NCI-H187 treated with DMSO at 0.1 percent for 48 hours (cell line): ENCODE results near the gene GJB2.

Experiments
- DNase-seq: peaks from one replicate; lab custom pipeline; 2025; lab: John Stamatoyannopoulos, UW

Gene GJB2

DNA sequence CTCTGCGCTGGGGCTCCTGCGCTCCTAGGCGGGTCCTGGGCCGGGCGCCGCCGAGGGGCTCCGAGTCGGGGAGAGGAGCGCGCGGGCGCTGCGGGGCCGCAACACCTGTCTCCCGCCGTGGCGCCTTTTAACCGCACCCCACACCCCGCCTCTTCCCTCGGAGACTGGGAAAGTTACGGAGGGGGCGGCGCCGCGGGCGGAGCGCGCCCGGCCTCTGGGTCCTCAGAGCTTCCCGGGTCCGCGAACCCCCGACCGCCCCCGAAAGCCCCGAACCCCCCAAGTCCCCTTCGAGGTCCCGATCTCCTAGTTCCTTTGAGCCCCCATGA lies at the start of gene GJB2:
GJB2 (minus strand) TSS at position 103 of the 326 bp plus-strand sequence. CDS start 3,357 bp downstream, outside the sequence.
- DNase-seq: no peak

DNA sequence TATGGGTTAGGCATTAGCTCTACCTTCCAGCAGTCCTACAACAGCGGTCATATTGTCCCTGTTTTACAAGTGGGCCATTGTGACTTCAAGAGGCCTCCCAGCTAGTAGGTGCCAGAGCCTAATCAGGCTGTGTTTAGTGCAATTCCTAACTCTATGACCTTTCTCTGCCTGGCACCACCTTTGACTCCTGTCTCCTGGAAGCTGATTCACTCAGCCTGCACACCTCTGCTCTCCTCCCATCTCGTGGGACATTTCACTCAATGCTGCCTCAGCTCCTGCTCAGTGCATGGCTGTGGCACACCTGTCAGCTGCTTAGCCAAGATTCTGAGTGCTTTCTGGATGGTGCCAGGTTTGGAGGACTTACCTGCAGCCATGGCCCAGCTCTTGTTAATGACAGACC lies 48.9 kb upstream of the GJB2 start:
- no peak for DNase-seq

DNA sequence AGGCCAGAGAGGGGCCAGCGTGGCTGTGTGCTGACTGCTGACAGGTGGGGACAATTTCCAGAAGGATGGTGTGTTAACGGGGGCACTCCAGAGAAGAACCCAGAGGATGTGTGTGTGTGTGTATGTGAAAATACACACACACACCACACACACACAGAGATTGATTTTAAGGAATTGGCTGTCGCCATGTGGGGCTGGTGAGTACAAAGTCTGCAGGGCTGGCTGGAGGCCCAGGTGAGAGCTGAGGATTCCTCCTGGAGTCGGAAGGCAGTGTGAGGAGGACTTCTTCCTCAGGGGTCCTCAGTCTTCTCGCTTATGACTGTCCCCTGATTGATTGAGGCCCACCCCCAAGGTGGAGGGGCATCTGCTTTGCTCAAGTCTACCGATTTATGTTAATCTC lies 47.0 kb upstream of the GJB2 start:
- DNase-seq: no peak

DNA sequence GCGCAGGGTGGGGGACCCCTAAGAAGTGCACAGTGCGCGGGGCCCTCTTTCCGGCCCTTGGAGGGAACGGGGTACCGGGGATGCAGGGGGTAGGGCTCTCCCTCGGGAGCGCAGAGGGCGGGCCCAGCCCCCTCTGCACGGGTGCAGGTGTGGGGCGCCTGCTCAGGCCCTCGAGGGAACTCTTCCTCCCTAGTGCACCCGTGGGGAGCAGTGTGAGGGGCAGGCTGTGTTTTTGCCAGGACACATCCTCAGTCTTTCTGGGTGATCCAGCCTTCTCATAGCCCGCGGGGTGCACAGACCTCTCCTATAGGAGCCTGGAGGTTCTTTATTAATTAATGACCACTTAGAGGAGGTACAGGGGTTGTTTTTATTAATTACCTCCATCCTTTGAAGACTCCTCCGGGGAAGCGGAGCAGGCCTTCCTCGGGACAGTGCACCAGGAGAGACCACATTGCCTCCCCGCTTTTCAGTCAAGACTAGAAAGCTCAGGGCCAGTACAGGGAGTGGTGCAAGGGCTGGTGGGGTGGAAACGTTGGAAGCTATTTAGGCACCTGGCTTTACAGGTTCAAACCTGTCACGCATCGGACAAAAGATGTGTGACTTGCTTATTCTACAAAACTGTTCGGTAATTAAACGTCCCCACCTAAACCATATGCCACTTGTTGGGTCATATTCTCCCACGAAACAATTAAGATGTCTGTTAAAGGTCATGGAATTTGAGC lies 40.0 kb upstream of the GJB2 start:
- DNase-seq: no peak

DNA sequence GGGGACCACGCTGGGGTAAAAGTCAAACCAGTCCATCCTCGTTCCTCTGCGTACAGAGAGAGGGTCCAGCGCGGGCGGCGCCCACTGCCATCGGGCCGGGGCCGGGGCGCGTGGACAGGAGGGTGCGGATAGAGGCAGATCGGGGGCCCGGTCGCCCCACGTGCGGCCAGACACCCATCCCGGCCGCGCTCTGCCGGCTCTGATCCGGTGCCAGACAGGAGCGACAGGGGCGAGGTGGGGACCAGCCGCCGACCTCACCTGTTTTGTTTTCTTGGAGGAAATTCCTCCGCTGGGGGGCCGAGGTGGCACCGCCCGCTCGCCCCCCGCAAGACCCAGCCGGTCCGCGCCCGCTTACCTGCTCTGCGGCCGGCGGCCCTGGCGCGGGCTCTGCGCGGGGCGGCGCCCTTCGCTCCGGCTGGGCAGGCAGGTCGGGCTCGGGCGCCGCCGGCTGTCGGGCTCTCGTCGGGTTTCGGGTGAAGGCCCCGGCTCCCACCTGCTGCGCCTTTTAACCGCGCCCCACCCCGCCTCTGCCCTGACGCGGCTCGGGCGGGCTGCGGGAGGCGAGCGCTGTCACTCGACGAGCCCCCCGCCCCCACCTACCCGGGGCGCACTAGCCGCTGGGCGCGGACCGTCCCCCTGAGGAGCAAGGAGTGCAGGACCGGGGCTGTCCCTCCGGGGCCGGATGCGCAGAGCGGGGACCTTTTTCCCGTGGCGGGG lies 39.3 kb upstream of the GJB2 start, which contains the start of gene GJB6:
GJB6 (minus strand) TSS at position 481 of the 717 bp plus-strand sequence. CDS start 8,839 bp downstream, outside the sequence.
- DNase-seq: no peak

DNA sequence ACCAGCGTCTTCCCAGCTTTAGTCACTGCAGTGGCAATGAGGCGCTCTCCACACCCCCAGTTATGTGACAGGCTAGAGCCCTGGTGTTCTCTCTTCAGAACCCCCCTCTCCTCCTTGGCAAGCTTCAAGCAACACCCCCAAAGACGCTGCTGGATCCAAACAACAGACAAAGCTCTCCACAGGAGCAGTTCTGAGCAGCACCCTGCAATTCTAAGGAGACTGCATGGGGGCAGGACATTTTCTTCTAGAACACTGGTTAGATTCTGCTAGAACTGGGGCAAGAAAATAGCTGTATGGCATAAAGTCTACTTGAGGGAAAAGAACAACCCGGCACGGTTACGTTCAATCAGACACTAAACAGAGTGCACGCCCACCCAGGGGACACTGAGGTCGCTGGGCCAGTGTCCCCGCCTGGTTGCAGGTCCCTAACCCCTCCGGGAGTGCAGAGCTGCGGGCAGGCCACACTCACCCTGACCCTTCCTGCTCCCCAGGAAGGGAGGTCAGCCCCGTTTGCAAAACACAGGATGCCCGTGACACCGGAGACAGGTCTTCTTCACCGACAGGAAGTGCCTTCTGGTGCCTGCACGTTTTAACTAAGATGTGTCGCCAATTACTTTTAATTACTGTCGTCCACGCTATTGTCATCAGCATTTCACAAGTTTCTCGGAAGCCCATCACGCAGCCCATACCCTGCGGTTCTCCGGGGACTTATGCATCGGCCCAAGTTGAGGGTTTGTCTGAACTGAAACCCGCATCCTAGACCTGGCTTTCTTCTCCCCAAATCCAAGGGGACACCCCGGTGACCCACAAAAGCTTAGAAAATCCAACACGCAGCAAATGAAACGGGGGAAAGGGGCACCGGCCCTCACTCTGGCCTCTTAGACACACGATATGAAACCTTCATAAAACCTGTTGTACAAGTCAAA lies 38.4 kb upstream of the GJB2 start:
- DNase-seq: no peak

DNA sequence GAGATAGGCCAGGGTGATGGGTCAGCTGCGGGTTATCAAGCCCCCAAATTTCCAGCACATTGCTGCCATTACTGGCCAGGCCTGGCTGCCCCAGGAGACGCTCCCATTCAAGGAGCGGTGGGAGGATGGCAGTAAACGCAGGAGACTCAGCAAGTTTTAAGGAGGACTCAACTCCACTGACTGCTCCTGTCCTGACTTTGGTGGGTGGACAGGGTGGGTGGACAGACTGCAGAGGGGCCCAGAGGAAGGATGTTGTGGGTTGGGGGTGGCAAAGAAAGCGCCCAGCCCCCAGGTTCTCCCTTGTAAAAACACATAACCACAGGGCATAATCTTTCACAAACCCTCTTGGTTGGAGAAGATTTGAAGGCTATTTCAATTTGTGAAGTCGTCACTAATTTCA lies 35.0 kb upstream of the GJB2 start:
- no peak for DNase-seq

DNA sequence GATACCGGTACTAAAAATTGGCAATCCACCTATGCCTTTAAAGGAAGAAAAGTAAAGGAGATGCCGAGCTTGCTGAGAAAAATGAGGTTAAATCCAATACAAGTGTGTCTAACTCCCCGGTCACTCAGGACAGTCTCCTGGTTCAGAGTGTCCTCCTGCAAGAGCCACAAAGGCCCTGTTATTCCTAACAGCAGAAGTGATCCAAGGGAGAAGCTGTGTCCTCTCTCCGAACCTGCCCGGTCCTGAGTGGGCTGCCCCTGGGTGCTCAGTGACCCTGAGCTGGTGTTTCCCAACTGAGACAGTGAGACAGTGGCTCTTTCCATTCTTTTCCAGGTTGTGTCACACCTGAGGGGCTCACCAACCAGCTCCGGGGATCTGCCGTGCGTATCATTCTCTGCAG lies 34.5 kb upstream of the GJB2 start:
- DNase-seq: no peak

DNA sequence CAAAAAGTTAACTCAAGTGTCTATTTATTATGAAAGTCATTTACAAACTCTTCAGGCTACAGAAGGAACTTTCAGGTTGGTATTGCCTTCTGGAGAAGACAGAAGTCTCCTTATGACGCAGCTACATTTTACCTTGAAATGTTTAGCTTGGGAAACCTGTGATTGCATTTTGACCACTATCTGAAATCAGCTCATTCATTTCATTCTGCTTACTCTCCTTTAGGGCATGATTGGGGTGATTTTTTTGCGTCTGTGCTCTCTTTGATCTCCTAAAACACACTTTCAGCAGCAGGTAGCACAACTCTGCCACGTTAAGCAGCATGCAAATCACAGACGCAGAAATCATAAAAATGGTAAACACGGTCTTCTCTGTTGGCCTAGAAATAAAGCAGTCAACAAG lies 29.8 kb upstream of the GJB2 start:
- no peak for DNase-seq

DNA sequence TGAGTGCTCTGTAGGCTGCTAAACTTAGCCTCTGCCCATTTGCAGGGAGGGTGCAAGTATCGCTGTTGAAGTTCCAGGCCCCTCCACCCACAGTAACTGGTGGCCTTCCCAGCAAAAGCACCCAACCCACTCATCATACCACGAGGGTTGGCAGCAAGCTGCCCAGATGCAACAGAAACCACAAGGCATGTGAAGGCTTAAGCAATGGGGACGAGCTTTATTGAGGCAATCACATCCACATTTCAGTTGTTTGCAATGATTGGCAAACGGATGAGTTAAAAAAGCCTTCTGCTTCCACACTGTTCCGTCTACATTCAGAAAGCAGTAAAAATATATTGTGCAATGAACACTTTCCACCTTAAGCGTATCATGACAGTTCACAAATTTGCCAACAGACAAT lies 29.0 kb upstream of the GJB2 start:
- no peak for DNase-seq

DNA sequence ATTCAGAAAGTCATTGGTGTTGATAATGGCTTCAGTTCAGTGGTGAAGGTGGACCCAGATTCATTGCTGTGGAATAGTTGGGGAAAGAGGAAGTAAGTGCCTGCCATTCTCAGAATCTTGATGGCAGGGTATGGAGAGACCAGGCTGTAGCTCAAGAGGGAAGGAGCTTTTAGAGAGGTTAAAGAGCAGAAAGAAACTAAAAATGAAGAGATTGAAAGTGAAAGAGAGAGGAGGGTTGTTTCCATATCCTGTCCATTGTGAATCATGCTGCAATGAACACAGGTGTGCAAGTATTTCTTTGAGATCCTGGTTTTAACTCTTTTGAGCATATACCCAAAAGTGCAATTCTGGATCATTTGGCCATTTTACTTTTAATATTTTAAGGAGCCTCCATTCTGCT lies 26.8 kb upstream of the GJB2 start:
- DNase-seq: no peak

DNA sequence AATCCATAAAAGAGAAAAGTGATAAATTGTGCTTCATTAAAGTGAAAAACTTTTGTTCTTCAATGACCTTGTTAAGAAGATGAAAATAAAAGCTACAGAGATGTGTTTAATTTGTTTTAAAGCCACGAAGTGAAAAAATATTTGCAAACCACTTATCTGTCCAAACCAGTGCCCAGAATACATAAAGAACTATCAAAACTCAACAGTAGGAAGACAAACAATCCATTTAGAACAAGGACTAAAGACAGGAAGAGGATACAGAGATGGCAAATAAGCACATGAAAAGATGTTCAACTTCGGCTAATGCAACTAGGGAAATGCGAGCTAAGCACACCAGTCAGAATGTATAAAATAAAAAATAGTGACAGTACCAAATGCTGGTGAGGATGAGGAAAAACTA lies 24.4 kb upstream of the GJB2 start:
- DNase-seq: no peak

DNA sequence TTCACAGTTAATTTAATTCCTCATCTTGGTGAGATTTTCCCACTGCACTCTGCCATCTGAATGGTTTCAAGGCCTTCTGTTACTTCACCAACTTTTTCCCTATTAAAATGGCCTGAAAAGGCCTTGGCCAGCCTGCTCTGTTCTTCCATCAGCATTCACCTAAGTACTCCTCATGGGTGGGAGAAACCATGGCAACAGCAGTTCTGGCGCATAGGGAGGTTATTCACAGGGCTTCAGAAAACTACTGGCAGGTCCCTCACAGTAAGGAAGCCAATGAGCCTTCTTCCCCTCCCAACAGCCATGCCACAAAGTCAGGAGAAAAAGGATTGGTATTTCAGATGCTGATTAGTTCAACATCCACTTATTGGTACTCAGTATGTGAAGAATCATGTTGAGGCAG lies 17.2 kb upstream of the GJB2 start:
- DNase-seq: no peak

DNA sequence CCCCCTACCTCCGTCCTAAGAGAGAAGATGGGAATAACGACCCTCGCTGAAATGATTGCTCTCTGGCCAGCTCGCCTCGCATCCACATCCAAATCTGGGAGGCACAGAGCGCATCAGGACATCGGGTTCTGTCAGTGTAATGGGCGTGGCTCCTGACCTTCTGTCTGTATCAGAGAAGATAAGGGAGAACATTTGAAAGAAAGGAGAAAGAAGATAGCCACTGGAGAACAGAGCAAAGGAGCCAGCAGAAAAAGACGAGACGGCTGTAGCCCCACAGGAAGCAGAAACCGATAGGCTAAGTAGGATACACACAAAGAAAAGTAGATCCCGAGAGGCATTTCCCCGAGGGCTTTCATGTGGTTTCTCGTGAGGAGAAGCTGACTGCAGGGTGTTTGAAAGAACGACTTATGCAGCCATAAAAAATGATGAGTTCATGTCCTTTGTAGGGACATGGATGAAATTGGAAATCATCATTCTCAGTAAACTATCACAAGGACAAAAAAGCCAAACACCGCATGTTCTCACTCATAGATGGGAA lies 14.0 kb upstream of the GJB2 start:
- no peak for DNase-seq

DNA sequence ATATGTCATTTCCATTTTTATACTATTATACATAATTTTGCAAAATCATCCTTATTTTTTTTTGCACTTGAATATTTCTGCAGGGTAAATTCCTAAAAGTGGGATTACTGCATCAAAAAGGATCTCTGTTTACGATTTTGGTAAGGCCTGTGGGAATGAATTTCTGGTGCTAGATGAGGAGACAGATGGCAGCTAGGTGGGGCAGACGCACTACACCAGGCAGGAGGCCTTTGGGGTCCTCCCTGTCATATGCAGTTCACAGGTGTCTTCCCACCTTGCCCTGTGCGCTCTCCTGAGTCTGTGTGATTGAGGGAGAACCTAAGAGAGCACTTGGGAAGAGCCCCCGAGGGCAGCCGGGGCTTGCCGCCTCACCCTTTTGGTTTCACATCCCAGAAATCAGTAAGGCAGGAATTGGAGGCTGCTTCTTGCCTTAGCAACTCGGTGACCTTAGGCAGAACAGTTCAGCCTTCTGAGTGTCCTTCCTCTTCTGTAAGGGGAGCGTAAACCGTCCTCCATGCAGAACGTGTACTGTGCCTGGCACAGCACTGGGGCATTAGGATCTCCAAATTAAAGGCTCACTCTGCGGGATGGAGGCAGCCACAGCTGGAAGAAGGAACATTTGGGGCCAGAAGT lies 13.4 kb upstream of the GJB2 start:
- no peak for DNase-seq

DNA sequence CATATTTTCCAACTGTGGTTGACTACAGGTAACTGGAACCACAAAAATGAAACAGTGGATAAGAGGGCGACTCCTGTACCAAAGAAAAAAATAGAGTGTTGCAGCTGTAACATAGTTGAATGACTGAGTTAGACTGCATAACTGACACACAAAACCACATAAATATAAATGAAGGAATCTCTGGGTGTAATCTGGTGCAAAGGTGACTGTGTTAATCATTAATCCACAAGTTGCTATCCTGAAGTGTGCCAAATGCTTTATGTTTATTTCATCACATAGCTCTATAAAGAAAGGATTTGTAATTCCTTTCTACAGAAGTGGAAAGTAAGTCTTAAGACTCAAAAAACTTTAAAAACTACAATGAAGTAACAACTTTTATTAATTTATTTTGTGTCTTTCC lies 6.0 kb upstream of the GJB2 start:
- no peak for DNase-seq

DNA sequence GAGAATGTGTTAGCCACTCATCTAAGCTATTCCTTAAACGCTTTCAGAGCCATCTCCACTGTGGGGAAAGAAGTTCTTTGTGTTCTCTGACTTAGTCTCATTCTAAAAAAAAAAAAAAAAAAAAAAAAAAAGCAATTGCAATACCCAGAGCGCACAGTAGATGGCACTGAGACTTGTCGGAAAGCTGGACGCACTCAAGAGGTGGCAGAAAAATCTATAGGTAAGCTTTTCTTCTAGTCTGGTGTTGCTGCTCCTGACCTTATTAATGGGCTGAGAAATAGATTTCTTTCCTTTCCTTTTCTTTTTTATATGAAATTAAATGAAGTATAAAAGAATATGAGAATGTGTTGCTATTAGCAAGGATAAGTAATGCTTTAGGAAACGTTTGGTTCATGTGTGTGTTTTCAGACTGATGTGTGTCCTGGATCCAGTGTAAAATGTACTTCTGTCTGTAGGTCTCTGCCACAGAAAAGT lies 4.7 kb upstream of the GJB2 start:
- no peak for DNase-seq

DNA sequence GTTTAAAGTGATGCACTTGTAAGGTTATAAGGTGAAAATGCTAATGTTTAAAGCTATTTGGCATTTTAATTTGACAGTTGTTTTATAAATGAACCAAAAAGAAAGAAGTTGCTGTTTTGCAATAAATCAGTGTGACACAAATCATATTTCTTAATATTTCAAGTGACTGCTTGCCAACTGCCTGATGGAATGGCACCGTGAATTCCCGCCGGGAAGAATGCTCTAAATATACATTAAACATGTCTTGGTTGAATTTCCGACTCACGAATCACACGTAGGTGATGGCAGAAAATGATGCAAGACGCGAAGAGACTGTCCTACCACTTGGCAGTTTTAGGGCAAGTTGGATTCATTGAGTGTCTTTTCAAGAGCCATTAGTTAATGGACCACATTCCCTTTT lies 3.1 kb upstream of the GJB2 start:
- no peak for DNase-seq

DNA sequence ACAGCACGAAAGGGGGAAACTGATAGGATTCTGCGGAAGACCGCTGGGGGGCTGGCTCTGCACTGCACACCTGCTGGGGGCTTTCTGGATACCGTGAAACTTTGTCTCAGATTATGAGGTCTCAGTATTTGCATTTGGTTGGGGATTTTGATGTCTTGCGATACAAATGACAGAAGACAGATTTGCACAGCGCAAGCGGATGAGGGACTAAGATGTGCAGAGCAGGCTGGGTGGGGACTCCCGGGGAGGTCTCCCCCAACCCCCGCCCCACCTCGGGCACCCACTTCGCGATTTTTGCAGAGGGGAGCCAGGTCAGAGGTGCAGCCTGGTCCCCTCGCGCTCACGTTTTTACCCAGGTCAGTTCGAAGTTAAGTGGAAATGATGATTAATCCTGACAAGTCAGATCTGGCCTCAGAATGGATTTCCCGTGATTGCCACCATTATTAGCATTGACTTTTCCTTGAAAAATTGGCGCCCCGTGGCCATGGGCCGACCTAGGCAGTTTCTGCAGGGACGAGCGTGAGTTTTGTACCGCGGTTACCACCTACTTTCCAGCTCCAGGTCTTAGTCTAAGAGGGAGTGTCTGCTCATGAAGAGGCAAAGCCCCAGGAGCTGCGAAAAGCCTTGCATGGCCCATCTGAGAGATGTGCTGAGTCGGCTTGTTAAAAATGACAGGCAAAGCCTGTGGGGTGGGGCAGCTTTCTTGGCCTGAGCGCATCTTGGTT lies 1.3 kb upstream of the GJB2 start:
- no peak for DNase-seq

DNA sequence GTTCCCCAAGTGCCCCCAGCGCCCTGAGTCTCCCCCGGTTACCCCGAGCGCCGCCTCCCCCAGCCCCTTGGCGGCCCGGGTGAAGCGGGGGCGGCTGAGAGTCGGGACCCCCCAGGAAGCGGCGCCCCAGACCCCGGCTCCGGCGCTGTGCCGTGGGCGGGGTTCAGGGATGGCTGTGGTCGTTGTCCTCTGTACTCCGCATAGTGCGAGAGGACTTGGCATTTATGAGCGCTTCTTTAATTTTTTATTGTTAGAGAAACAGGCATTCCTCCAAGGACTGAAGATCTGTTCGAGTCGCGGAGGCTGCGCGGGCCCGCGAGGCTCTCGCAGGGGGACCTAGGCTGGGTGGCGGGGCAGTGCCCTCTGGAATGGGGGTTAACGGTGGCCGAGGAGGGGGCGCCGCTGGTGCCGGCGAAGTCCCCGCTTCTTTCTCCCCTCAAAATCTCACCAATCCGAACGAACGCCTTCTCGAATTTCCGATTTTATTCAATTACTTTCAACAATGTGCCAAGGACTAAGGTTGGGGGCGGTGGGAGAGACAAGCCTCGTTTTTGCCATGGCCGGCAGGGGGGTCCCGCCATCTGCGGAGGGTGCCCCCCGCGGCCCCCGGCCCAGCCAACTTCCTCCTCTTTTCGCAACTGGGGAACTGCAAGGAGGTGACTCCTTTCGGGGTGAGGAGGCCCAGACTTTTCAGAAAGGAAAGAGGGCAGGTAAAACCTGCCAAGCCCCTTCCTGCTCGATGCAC lies 596 bp upstream of the GJB2 start:
- no peak for DNase-seq
